Activated CD8-positive, alpha-beta memory T cell treated with anti-CD3 and anti-CD28 coated beads, Interleukin-2, amount 50 U/mL, for 48 hours (primary cell): Measurements from ENCODE around the gene NAB2.

Experiments
- DNase-seq: peaks from one replicate; pipeline ENCODE4 v3.0.0-alpha.2; 2020

Gene NAB2

DNA sequence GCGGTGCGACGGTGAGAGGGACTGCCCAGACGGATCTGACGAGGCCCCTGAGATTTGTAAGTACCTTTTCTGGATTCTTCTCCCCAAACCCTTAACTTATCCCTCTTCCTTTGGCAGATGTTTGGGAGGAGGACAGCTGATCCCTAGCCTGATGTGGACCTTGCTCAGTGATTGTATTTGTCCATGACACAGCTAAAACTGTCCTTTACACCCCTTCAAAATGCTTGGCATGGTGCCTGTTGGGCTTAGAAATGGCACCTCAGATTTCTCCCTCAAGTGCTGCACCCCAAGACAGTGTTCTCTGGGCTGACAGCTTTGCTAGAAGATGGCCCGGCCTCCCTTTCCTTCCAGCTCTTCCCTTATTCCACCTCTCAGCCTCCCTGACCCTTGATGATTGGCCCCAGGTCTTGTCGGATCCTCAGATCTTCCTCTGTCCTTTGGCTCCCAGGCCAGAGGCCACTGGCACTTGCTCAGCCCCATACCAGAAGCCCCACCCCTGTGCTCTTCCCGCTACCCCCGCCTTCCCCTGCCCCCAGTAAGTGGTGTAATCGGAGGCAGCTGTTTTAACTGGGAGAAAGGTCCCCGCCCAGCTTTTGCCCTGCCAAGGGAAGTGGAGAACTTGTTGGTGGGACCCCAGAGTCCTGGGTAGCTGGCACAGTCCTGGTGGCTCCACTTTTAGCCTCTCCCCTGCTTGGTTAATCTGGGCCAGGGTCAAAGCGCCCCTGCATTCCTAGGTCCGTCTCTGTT is 49.8 kb downstream of the NAB2 start:
- DNase-seq: no peak

GRCh38 chr12:57139796-57140649 is 51.1 kb downstream of the NAB2 start:
- no peak for DNase-seq

- DNase-seq: no peak
Observed at GRCh38 chr12:57141249-57141648, 52.3 kb downstream of the NAB2 start.

DNA sequence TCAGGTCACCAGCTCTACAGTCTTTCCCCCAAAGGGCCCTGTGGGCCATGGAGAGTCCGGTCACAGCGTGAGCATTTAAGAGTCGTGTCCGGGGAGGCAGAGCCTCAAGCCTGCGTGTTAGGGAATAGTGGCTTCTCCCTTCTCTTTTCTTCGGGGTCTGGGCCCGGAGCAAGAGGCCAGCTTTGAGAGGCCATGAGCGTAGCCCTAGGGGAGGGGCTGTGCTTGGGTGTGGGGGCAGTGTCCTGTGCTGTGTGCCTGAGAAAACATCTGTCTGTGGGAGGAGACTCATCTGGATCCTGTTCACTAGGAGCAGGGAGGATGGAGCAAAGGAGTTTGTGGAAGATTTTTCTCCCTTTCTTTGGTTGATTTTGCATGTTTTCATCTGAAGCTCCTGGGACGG is 53.2 kb downstream of the NAB2 start:
- no peak for DNase-seq

GRCh38 chr12:57142727-57143126 is 53.8 kb downstream of the NAB2 start:
- DNase-seq: no peak

- DNase-seq: no peak
Observed at GRCh38 chr12:57143454-57143853, 54.5 kb downstream of the NAB2 start.
